Activated CD4-positive, alpha-beta memory T cell treated with anti-CD3 and anti-CD28 coated beads for 36 hours (primary cell): ENCODE results near the gene TMEM131L. TPM values are rescaled to one million over a fixed set of nuclear protein-coding genes. Genes with fewer than 3 reads are reported as not detected.

Experiments used
- CTCF ChIA-PET: fragments of 350-600 bp; sonication (Branson Sonifier 250); formaldehyde crosslinking; loops from one replicate; lab custom pipeline; 2021; ENCODE audit warnings: antibody characterized with exemption, inconsistent platforms; lab: Charles Lee
- POLR2A ChIA-PET: fragments of 350-600 bp; sonication (Branson Sonifier 250); formaldehyde crosslinking; loops from one replicate; lab custom pipeline; 2021; ENCODE audit warnings: antibody characterized with exemption; lab: Charles Lee
- DNase-seq: peaks from one replicate; pipeline ENCODE4 v3.0.0-alpha.2; 2020
- H3K27ac Mint-ChIP-seq: one replicate; pipeline ENCODE4 v1.8.0; 2021; ENCODE audit warnings: mixed read lengths
- H3K27me3 Mint-ChIP-seq: one replicate; pipeline ENCODE4 v1.8.0; 2021; ENCODE audit warnings: mixed read lengths
- H3K36me3 Mint-ChIP-seq: one replicate; pipeline ENCODE4 v1.8.0; 2021; ENCODE audit warnings: mixed read lengths
- H3K4me1 Mint-ChIP-seq: one replicate; pipeline ENCODE4 v1.8.0; 2021; ENCODE audit warnings: low read depth, mixed read lengths
- H3K4me3 Mint-ChIP-seq: one replicate; pipeline ENCODE4 v1.8.0; 2021; ENCODE audit warnings: mild to moderate bottlenecking, mixed read lengths
- H3K9me3 Mint-ChIP-seq: one replicate; pipeline ENCODE4 v1.8.0; 2021; ENCODE audit warnings: mixed read lengths
- intact Hi-C: fragments of 100-400 bp; cut with micrococcal nuclease; formaldehyde crosslinking; loops from one replicate; pipeline ENCODE4 v1.15.1; 2023
- total RNA-seq, 2 experiments: library from RNA; stranded (reverse); gene quantifications; one replicate each; pipeline ENCODE4 v1.2.3, GENCODE V29; 2021

Gene TMEM131L
- total RNA-seq, 2 experiments from 2014 or later, result 32.7 to 33.3 TPM

- Mint-ChIP-seq H3K27me3 (no peaks in the 10 kb centered on the region), H3K4me3 (no peak overlapping the region), H3K27ac (no peak overlapping the region), H3K4me1 (peaks cover 29% of the 10 kb centered on the region), H3K9me3 (no peaks in the 10 kb centered on the region), H3K36me3 (peaks cover 7% of the 10 kb centered on the region)
- ChIA-PET POLR2A (no interaction called here), CTCF (no interaction called here)
- DNase-seq, result no peak
- intact Hi-C loops, result loop anchor here (10.0 kb wide), 1 partner anchor 55 kb away; no protein-coding TSS in a partner anchor
Observed at GRCh38 chr4:153579410-153579809, 113.2 kb downstream of the TMEM131L start.

GRCh38 chr4:153579872-153580271 is 113.7 kb downstream of the TMEM131L start:
- no peak for DNase-seq
- H3K27ac Mint-ChIP-seq, result no peak overlapping the region
- intact Hi-C loops, result loop anchor here (5.0 to 10.0 kb wide), 2 partner anchors 55 to 62 kb away; no protein-coding TSS in a partner anchor
- POLR2A ChIA-PET, result no interaction called here
- H3K4me3 Mint-ChIP-seq, result no peak overlapping the region
- no peaks in the 10 kb centered on the region for H3K9me3 Mint-ChIP-seq
- peaks cover 28% of the 10 kb centered on the region for H3K4me1 Mint-ChIP-seq
- H3K27me3 Mint-ChIP-seq, result no peaks in the 10 kb centered on the region
- peaks cover 10% of the 10 kb centered on the region for H3K36me3 Mint-ChIP-seq
- CTCF ChIA-PET, result no interaction called here

GRCh38 chr4:153582954-153583702 is 117.0 kb downstream of the TMEM131L start:
- CTCF ChIA-PET, result interaction anchor here (0.9 to 3.2 kb wide), 6 partner anchors 9 to 289 kb away, joined by 3 to 14 read pairs (median 4); no protein-coding TSS in a partner anchor
- Mint-ChIP-seq H3K4me3 (no peak overlapping the region), H3K27ac (no peak overlapping the region), H3K4me1 (peaks cover 19% of the 10 kb centered on the region), H3K36me3 (peaks cover 15% of the 10 kb centered on the region), H3K27me3 (no peaks in the 10 kb centered on the region), H3K9me3 (no peaks in the 10 kb centered on the region)
- DNase-seq, result no peak
- POLR2A ChIA-PET, result interaction anchor here (1.0 kb wide), 1 partner anchor 31 kb away, joined by 3 read pairs; no protein-coding TSS in a partner anchor
- intact Hi-C loops, result loop anchor here (5.0 kb wide), 1 partner anchor 59 kb away; no protein-coding TSS in a partner anchor

GRCh38 chr4:153585026-153585425 is 118.9 kb downstream of the TMEM131L start:
- Mint-ChIP-seq H3K27me3 (no peaks in the 10 kb centered on the region), H3K36me3 (peaks cover 30% of the 10 kb centered on the region), H3K4me1 (peaks cover 19% of the 10 kb centered on the region), H3K9me3 (no peaks in the 10 kb centered on the region), H3K27ac (peak overlapping the region; percentile 44), H3K4me3 (no peak overlapping the region)
- CTCF ChIA-PET, result interaction anchor here (0.6 to 3.2 kb wide), 3 partner anchors 11 to 246 kb away, joined by 3 to 14 read pairs (median 4); partner anchors contain the start of gene TMEM131L
- no peak for DNase-seq
- intact Hi-C loops, result no loop called here
- POLR2A ChIA-PET, result no interaction called here

GRCh38 chr4:153589703-153590595 is 123.8 kb downstream of the TMEM131L start:
- Mint-ChIP-seq H3K36me3 (peaks cover 50% of the 10 kb centered on the region), H3K4me3 (no peak overlapping the region), H3K27me3 (no peaks in the 10 kb centered on the region), H3K27ac (no peak overlapping the region), H3K4me1 (peaks cover 3% of the 10 kb centered on the region), H3K9me3 (no peaks in the 10 kb centered on the region)
- POLR2A ChIA-PET, result no interaction called here
- CTCF ChIA-PET, result no interaction called here
- DNase-seq, result no peak
- intact Hi-C loops, result no loop called here

GRCh38 chr4:153591441-153591840 is 125.3 kb downstream of the TMEM131L start:
- no peak overlapping the region for H3K4me3 Mint-ChIP-seq
- no peak overlapping the region for H3K27ac Mint-ChIP-seq
- no peaks in the 10 kb centered on the region for H3K27me3 Mint-ChIP-seq
- DNase-seq, result no peak
- peaks cover 13% of the 10 kb centered on the region for H3K4me1 Mint-ChIP-seq
- intact Hi-C loops, result no loop called here
- POLR2A ChIA-PET, result no interaction called here
- peaks cover 53% of the 10 kb centered on the region for H3K36me3 Mint-ChIP-seq
- CTCF ChIA-PET, result no interaction called here
- no peaks in the 10 kb centered on the region for H3K9me3 Mint-ChIP-seq

- ChIA-PET CTCF (interaction anchor here (1.5 kb wide), 1 partner anchor 158 kb away, joined by 4 read pairs; no protein-coding TSS in a partner anchor), POLR2A (no interaction called here)
- H3K27me3 Mint-ChIP-seq, result no peaks in the 10 kb centered on the region
- no peaks in the 10 kb centered on the region for H3K9me3 Mint-ChIP-seq
- H3K36me3 Mint-ChIP-seq, result peaks cover 54% of the 10 kb centered on the region
- no peak overlapping the region for H3K27ac Mint-ChIP-seq
- no peak overlapping the region for H3K4me3 Mint-ChIP-seq
- peaks cover 16% of the 10 kb centered on the region for H3K4me1 Mint-ChIP-seq
- intact Hi-C loops, result no loop called here
- no peak for DNase-seq
Observed at GRCh38 chr4:153592064-153592463, 125.9 kb downstream of the TMEM131L start.

- no peak for DNase-seq
- Mint-ChIP-seq H3K4me1 (peaks cover 16% of the 10 kb centered on the region), H3K27me3 (no peaks in the 10 kb centered on the region), H3K36me3 (peaks cover 57% of the 10 kb centered on the region), H3K9me3 (no peaks in the 10 kb centered on the region), H3K4me3 (no peak overlapping the region), H3K27ac (no peak overlapping the region)
- POLR2A ChIA-PET, result no interaction called here
- intact Hi-C loops, result no loop called here
- CTCF ChIA-PET, result interaction anchor here (0.9 to 1.5 kb wide), 2 partner anchors 62 to 157 kb away, joined by 3 to 4 read pairs; no protein-coding TSS in a partner anchor
Observed at GRCh38 chr4:153593161-153593560, 127.0 kb downstream of the TMEM131L start.

GRCh38 chr4:153594210-153594609 is 128.1 kb downstream of the TMEM131L start:
- intact Hi-C loops, result no loop called here
- no peak overlapping the region for H3K4me3 Mint-ChIP-seq
- no peaks in the 10 kb centered on the region for H3K9me3 Mint-ChIP-seq
- no peak for DNase-seq
- no peak overlapping the region for H3K27ac Mint-ChIP-seq
- peaks cover 55% of the 10 kb centered on the region for H3K36me3 Mint-ChIP-seq
- H3K27me3 Mint-ChIP-seq, result no peaks in the 10 kb centered on the region
- CTCF ChIA-PET, result interaction anchor here (0.9 kb wide), 1 partner anchor 63 kb away, joined by 3 read pairs; no protein-coding TSS in a partner anchor
- H3K4me1 Mint-ChIP-seq, result peaks cover 16% of the 10 kb centered on the region
- POLR2A ChIA-PET, result no interaction called here

- Mint-ChIP-seq H3K27ac (peak overlapping the region; percentile 14), H3K4me3 (no peak overlapping the region), H3K36me3 (peaks cover 48% of the 10 kb centered on the region), H3K4me1 (peaks cover 16% of the 10 kb centered on the region), H3K27me3 (no peaks in the 10 kb centered on the region), H3K9me3 (no peaks in the 10 kb centered on the region)
- intact Hi-C loops, result no loop called here
- POLR2A ChIA-PET, result interaction anchor here (1.1 kb wide), 2 partner anchors 11 to 130 kb away, joined by 3 to 4 read pairs; partner anchors contain the start of gene TMEM131L
- CTCF ChIA-PET, result interaction anchor here (0.7 to 1.3 kb wide), 3 partner anchors 22 to 154 kb away, joined by 3 to 5 read pairs (median 3); no protein-coding TSS in a partner anchor
- peak; percentile 34 for DNase-seq
Observed at GRCh38 chr4:153595894-153596601, 129.9 kb downstream of the TMEM131L start.

- Mint-ChIP-seq H3K9me3 (no peaks in the 10 kb centered on the region), H3K4me3 (no peak overlapping the region), H3K27me3 (no peaks in the 10 kb centered on the region), H3K27ac (no peak overlapping the region), H3K36me3 (peaks cover 58% of the 10 kb centered on the region), H3K4me1 (peaks cover 12% of the 10 kb centered on the region)
- no peak for DNase-seq
- intact Hi-C loops, result loop anchor here (2.0 kb wide), 1 partner anchor 14 kb away; no protein-coding TSS in a partner anchor
- POLR2A ChIA-PET, result interaction anchor here (1.5 kb wide), 1 partner anchor 13 kb away, joined by 5 read pairs; no protein-coding TSS in a partner anchor
- CTCF ChIA-PET, result interaction anchor here (0.6 to 1.2 kb wide), 3 partner anchors 19 to 170 kb away, joined by 3 to 4 read pairs (median 3); no protein-coding TSS in a partner anchor
Observed at GRCh38 chr4:153602758-153603157, 136.6 kb downstream of the TMEM131L start.
